Activated CD8-positive, alpha-beta memory T cell treated with anti-CD3 and anti-CD28 coated beads for 48 hours (primary cell): ENCODE results near the gene IFNA10.
"Not testable (repeated sequence)": the region's sequence is repeated elsewhere in the genome, so short reads cannot be mapped to it uniquely, and the experiment has no call there.

Experiments
- DNase-seq, 3 experiments: peaks; one replicate each; pipeline ENCODE4 v3.0.0-alpha.2; 2020; ENCODE audit warnings: low read depth in 2 of 3, low spot score in 2 of 3

The IFNA10 gene

GRCh38 chr9:21207043-21207442, at the start of gene IFNA10:
IFNA10 (minus strand) TSS chr9:21207143; CDS start chr9:21207097, 46 bp downstream.
- DNase-seq = not testable (repeated sequence)

GRCh38 chr9:21255538-21256212, 48.7 kb upstream of the IFNA10 start:
- DNase-seq = no peak

GRCh38 chr9:21252721-21253547, 46.0 kb upstream of the IFNA10 start:
- no peak for DNase-seq

- DNase-seq = no peak
Measured at GRCh38 chr9:21251638-21252037, 44.7 kb upstream of the IFNA10 start.

GRCh38 chr9:21251190-21251589, 44.2 kb upstream of the IFNA10 start:
- DNase-seq = no peak

GRCh38 chr9:21244836-21245235, 37.9 kb upstream of the IFNA10 start:
- no peak for DNase-seq

- DNase-seq = no peak
Measured at GRCh38 chr9:21239911-21240310, 33.0 kb upstream of the IFNA10 start, which contains the start of gene IFNA14. IFNA14 (minus strand) TSS chr9:21240005; CDS start chr9:21239935, 70 bp downstream.

GRCh38 chr9:21236360-21236714, 29.4 kb upstream of the IFNA10 start:
- DNase-seq = not testable (repeated sequence)

- not testable (repeated sequence) for DNase-seq
Measured at GRCh38 chr9:21235468-21236359, 28.8 kb upstream of the IFNA10 start.

- no peak for DNase-seq
Measured at GRCh38 chr9:21234153-21234687, 27.3 kb upstream of the IFNA10 start.

- DNase-seq = no peak
Measured at GRCh38 chr9:21233258-21233657, 26.3 kb upstream of the IFNA10 start.

- DNase-seq = no peak
Measured at GRCh38 chr9:21228122-21228521, 21.2 kb upstream of the IFNA10 start, which contains the start of gene IFNA17. IFNA17 (minus strand) TSS chr9:21228222; CDS start chr9:21228173, 49 bp downstream.

- not testable (repeated sequence) for DNase-seq
Measured at GRCh38 chr9:21217211-21217610, 10.3 kb upstream of the IFNA10 start, which contains the start of gene IFNA16. IFNA16 (minus strand) TSS chr9:21217311; CDS start chr9:21217305, 6 bp downstream.

GRCh38 chr9:21213411-21214326, 6.7 kb upstream of the IFNA10 start:
- not testable (repeated sequence) for DNase-seq

GRCh38 chr9:21212160-21212559, 5.2 kb upstream of the IFNA10 start:
- DNase-seq = not testable (repeated sequence)

- DNase-seq = not testable (repeated sequence)
Measured at GRCh38 chr9:21210782-21211181, 3.8 kb upstream of the IFNA10 start.

GRCh38 chr9:21210311-21210710, 3.4 kb upstream of the IFNA10 start:
- no peak for DNase-seq

GRCh38 chr9:21205204-21205603, 1.7 kb downstream of the IFNA10 start:
- DNase-seq = no peak

GRCh38 chr9:21202105-21202504, 4.8 kb downstream of the IFNA10 start, which contains the start of gene IFNA7:
IFNA7 (minus strand) TSS chr9:21202205; CDS start chr9:21202165, 40 bp downstream.
- DNase-seq = not testable (repeated sequence)
